Measurements from ENCODE around the gene BLMH. TPM values are rescaled to one million over a fixed set of nuclear protein-coding genes. Genes with fewer than 3 reads are reported as not detected.

BLMH gene
- total RNA-seq, 4 donors from 2014 or later, result 16.6 to 22.4 (median 20.8) TPM

DNA sequence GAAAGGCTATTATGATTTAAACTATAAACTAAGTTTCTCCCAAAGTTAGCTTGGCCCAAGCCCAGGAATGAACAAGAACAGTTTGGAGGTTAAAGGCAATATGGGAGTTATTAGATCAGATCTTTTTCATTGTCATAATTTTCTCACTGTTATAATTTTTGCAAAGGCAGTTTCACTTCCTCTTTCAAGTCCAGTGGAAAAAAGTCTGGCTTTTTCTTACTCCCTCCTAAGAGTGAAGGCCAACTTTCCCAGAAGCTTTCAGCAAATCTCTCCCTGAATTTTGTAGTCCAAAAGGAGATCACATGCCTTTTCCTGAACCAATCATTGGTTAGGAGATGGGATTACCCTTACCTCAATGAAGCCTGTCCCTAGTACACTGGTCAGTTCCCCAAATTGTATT is 9.1 kb upstream of the BLMH start:
- DNase-seq (ENCODE audit: extremely low spot score), result no peak
- no peak for TF ChIP-seq POLR2AphosphoS5 (IDR thresholded peaks at IDR 0.05)
- no peak for TF ChIP-seq EP300 (IDR thresholded peaks at IDR 0.05)
- TF ChIP-seq, protein P1, sequence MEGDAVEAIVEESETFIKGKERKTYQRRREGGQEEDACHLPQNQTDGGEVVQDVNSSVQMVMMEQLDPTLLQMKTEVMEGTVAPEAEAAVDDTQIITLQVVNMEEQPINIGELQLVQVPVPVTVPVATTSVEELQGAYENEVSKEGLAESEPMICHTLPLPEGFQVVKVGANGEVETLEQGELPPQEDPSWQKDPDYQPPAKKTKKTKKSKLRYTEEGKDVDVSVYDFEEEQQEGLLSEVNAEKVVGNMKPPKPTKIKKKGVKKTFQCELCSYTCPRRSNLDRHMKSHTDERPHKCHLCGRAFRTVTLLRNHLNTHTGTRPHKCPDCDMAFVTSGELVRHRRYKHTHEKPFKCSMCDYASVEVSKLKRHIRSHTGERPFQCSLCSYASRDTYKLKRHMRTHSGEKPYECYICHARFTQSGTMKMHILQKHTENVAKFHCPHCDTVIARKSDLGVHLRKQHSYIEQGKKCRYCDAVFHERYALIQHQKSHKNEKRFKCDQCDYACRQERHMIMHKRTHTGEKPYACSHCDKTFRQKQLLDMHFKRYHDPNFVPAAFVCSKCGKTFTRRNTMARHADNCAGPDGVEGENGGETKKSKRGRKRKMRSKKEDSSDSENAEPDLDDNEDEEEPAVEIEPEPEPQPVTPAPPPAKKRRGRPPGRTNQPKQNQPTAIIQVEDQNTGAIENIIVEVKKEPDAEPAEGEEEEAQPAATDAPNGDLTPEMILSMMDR (IDR thresholded peaks at IDR 0.05), result no peak
- TF ChIP-seq POLR2A (IDR thresholded peaks at IDR 0.05; ENCODE audit: low read depth), result no peak
- H3K4me1 ChIP-seq, result no peaks in the 10 kb centered on the region
- H3K4me3 ChIP-seq, result no peak overlapping the region
- H3K27ac ChIP-seq (replicated peaks in 1 of 4), result no peak overlapping the region
- H3K9me3 ChIP-seq, result no peaks in the 10 kb centered on the region
- intact Hi-C loops (cut with DNase I), result no loop called here
- H3K27me3 ChIP-seq, result no peaks in the 10 kb centered on the region
- H3K36me3 ChIP-seq, result no peaks in the 10 kb centered on the region

DNA sequence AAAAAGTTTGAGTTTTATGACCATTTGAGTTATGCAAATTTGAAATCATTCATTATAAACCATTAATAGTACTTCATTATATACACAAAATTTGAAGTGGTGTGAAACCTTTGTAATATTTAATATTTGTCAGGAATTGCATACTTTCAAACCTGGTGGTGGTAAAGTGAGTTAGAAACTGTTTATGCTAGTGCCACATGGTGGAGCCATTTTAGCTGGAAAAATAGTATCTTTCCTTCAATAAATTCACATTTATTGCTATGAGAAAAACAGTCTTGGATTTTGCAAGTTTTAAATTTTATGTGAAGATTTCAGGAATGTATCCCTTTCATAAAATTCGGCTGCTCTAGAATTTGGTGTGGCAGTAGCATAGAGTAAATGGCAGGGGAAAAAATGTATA is 7.3 kb upstream of the BLMH start:
- TF ChIP-seq, protein P1 (IDR thresholded peaks at IDR 0.05), result no peak
- no peak for TF ChIP-seq POLR2A (IDR thresholded peaks at IDR 0.05; ENCODE audit: low read depth)
- no peak for TF ChIP-seq POLR2AphosphoS5 (IDR thresholded peaks at IDR 0.05)
- TF ChIP-seq EP300 (IDR thresholded peaks at IDR 0.05), result no peak
- Histone ChIP-seq H3K4me1 (no peaks in the 10 kb centered on the region), H3K36me3 (no peaks in the 10 kb centered on the region), H3K27me3 (no peaks in the 10 kb centered on the region), H3K27ac (replicated peaks in 1 of 4) (no peak overlapping the region), H3K4me3 (no peak overlapping the region), H3K9me3 (no peaks in the 10 kb centered on the region)
- whole genome bisulfite sequencing, result 77% methylated on average over 1 of the region's 1 CpG
- intact Hi-C loops (cut with DNase I), result loop anchor here (10.0 kb wide), 1 partner anchor 76 kb away; the partner anchor contains the start of gene CPD
- DNase-seq (ENCODE audit: extremely low spot score), result no peak

DNA sequence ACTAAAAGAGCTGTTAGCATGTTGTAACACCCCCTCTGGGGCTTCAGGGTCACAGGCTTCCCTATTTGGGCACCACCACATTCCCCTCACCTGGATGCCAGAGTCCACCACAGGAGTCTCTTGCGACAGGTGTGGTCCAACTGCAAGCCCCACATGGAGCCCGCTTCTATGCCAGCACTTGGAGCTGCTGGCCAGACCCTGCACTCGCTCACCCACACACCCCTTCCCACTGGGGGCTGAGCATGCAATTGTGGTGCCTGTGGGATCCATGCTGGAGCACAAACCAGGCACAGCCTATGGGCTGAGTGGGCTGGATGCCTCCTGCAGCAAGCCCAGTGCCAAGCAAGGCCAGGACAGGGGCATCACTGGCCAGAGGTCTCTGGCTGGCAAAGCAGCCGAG is 6.0 kb upstream of the BLMH start:
- H3K27me3 ChIP-seq, result no peaks in the 10 kb centered on the region
- 90% methylated on average over 1 of the region's 4 CpGs for WGBS
- DNase-seq (ENCODE audit: extremely low spot score), result no peak
- H3K4me1 ChIP-seq, result no peaks in the 10 kb centered on the region
- H3K27ac ChIP-seq (replicated peaks in 1 of 4), result no peak overlapping the region
- H3K36me3 ChIP-seq, result no peaks in the 10 kb centered on the region
- H3K4me3 ChIP-seq, result no peak overlapping the region
- TF ChIP-seq, protein P1 (IDR thresholded peaks at IDR 0.05), result no peak
- no peak for TF ChIP-seq POLR2A (IDR thresholded peaks at IDR 0.05; ENCODE audit: low read depth)
- no peak for TF ChIP-seq EP300 (IDR thresholded peaks at IDR 0.05)
- TF ChIP-seq POLR2AphosphoS5 (IDR thresholded peaks at IDR 0.05), result no peak
- H3K9me3 ChIP-seq, result no peaks in the 10 kb centered on the region
- intact Hi-C loops (cut with DNase I), result loop anchor here (10.0 kb wide), 1 partner anchor 77 kb away; the partner anchor contains the start of gene CPD

DNA sequence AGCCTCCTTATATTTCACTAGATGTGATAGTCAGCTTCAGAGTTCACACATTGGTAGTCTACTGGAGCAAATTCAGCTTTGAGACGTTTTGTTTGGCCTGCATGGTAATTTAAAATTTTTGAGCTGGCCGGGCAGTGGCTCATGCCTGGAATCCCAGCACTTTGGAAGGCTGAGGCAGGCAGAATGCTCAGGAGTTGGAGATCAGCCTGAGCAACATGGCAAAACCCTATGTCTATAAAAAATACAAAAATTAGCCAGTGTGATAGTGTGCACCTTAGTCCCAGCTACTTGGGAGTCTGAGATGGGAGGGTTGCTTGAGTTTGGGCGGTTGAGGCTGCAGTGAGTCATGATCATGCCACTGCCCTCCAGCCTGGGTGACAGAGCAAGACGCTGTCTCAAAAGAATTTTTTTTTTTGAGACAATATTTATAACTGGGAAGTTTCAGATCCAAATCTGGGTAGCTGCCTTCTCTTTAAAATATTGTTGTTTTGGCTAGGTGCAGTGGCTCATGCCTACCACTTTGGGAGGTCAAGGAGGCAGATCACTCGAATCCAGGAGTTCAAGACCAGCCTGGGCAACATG is 4.8 kb upstream of the BLMH start:
- intact Hi-C loops (cut with DNase I), result loop anchor here (10.0 kb wide), 1 partner anchor 78 kb away; the partner anchor contains the start of gene CPD
- peaks cover 0 to 6% (median 2%) of the 10 kb centered on the region in 4 donors for H3K4me1 ChIP-seq
- 66% methylated on average over 5 of the region's 5 CpGs for WGBS
- no peak overlapping the region for H3K27ac ChIP-seq (replicated peaks in 1 of 4)
- no peaks in the 10 kb centered on the region for H3K9me3 ChIP-seq
- H3K4me3 ChIP-seq, result no peak overlapping the region
- H3K27me3 ChIP-seq, result no peaks in the 10 kb centered on the region
- TF ChIP-seq POLR2AphosphoS5 (IDR thresholded peaks at IDR 0.05), result no peak
- TF ChIP-seq, protein P1 (IDR thresholded peaks at IDR 0.05), result no peak
- TF ChIP-seq EP300 (IDR thresholded peaks at IDR 0.05), result no peak
- TF ChIP-seq POLR2A (IDR thresholded peaks at IDR 0.05; ENCODE audit: low read depth), result no peak
- DNase-seq (ENCODE audit: extremely low spot score), result no peak
- H3K36me3 ChIP-seq, result no peaks in the 10 kb centered on the region

Data from esophagus muscularis mucosa (tissue), 4 donors.